HEK293 (cell line): Measurements from ENCODE around the gene PCTP.

ENCODE experiments used
- CTCF ChIA-PET: fragments of 350-600 bp; formaldehyde crosslinking; extraction: SDS; loops from one replicate; lab custom pipeline; 2021; ENCODE audit warnings: antibody characterized with exemption; lab: Yijun Ruan, JAX
- POLR2A ChIA-PET: fragments of 300-600 bp; formaldehyde crosslinking; extraction: SDS; loops from one replicate; lab custom pipeline; 2020; ENCODE audit warnings: antibody characterized with exemption, inconsistent platforms; lab: Yijun Ruan, JAX
- H3K27ac ChIP-seq: fragments of 200-500 bp; sonication (Bioruptor generic); 2 replicates; pipeline ENCODE4 v1.5.1; 2014; ENCODE audit warnings: low read depth, low read length, control low read depth, inconsistent platforms; ENCODE audit errors: extremely low read depth
- H3K36me3 ChIP-seq, 2 experiments: fragments of 200-500 bp in 1 of 2; sonication (Bioruptor generic) in 1 of 2; 1 replicate in 1 of 2; 2 replicates in 1 of 2; pipeline ENCODE4 v1.5.1; 2014 to 2017; ENCODE audit warnings: inconsistent platforms in 2 of 2, low read length in 2 of 2; ENCODE audit not compliant: control insufficient read depth in 2 of 2, insufficient read depth in 1 of 2
- H3K4me1 ChIP-seq: fragments of 200-500 bp; sonication (Bioruptor generic); 2 replicates; pipeline ENCODE4 v1.5.1; 2014; ENCODE audit warnings: mild to moderate bottlenecking, low read length, inconsistent platforms; ENCODE audit not compliant: control insufficient read depth, insufficient read depth
- H3K4me3 ChIP-seq: 2 replicates; pipeline ENCODE4 v1.5.1; 2011; ENCODE audit warnings: low read depth, mild to moderate bottlenecking, control low read depth, low read length, moderate library complexity
- H3K9me3 ChIP-seq: fragments of 200-500 bp; sonication (Bioruptor generic); 2 replicates; pipeline ENCODE4 v1.5.1; 2014; ENCODE audit warnings: low read depth, low read length, inconsistent platforms; ENCODE audit not compliant: control insufficient read depth, insufficient read depth
- CTCF ChIP-seq: fragments of 450-650 bp; formaldehyde crosslinking; IDR thresholded peaks from 2 replicates; pipeline ENCODE4 v1.5.1; 2016; ENCODE audit warnings: missing biosample characterization, missing genetic modification characterization
- ELK4 ChIP-seq: IDR thresholded peaks from 2 replicates; pipeline ENCODE4 v1.6.1; 2011; ENCODE audit warnings: mild to moderate bottlenecking, low read depth, low read length, borderline replicate concordance
- KLF7 ChIP-seq: fragments of 450-650 bp; formaldehyde crosslinking; IDR thresholded peaks from 2 replicates; pipeline ENCODE4 v1.5.1; 2016; ENCODE audit warnings: missing biosample characterization, missing genetic modification characterization, borderline replicate concordance
- TSHZ1 ChIP-seq: fragments of 450-650 bp; formaldehyde crosslinking; IDR thresholded peaks from 2 replicates; pipeline ENCODE4 v1.5.1; 2016; ENCODE audit warnings: missing biosample characterization, missing genetic modification characterization, borderline replicate concordance
- WT1 ChIP-seq: fragments of 450-650 bp; formaldehyde crosslinking; IDR thresholded peaks from 2 replicates; pipeline ENCODE4 v1.5.1; 2016; ENCODE audit warnings: missing biosample characterization, missing genetic modification characterization
- ZNF112 ChIP-seq: fragments of 450-650 bp; formaldehyde crosslinking; IDR thresholded peaks from 2 replicates; pipeline ENCODE4 v1.5.0; 2017; ENCODE audit warnings: missing biosample characterization, missing genetic modification characterization
- ZNF133 ChIP-seq: fragments of 450-650 bp; formaldehyde crosslinking; IDR thresholded peaks from 2 replicates; pipeline ENCODE4 v1.5.1; 2016; ENCODE audit warnings: missing biosample characterization, missing genetic modification characterization
- ZNF266 ChIP-seq: fragments of 450-650 bp; formaldehyde crosslinking; IDR thresholded peaks from 2 replicates; pipeline ENCODE4 v1.5.1; 2016; ENCODE audit warnings: missing biosample characterization, missing genetic modification characterization, low read depth
- ZNF510 ChIP-seq: fragments of 450-650 bp; formaldehyde crosslinking; IDR thresholded peaks from 2 replicates; pipeline ENCODE4 v1.5.1; 2018; ENCODE audit warnings: mild to moderate bottlenecking, missing genetic modification characterization, missing biosample characterization; ENCODE audit not compliant: insufficient replicate concordance
- ZNF521 ChIP-seq: fragments of 450-650 bp; formaldehyde crosslinking; IDR thresholded peaks from 2 replicates; pipeline ENCODE4 v1.5.1; 2017; ENCODE audit warnings: missing biosample characterization, mild to moderate bottlenecking, missing genetic modification characterization
- ZNF549 ChIP-seq: fragments of 450-650 bp; IDR thresholded peaks from 2 replicates; pipeline ENCODE4 v1.5.1; 2018; ENCODE audit warnings: missing biosample characterization, missing genetic modification characterization, mild to moderate bottlenecking, inconsistent platforms, moderate library complexity
- ZNF596 ChIP-seq: fragments of 450-650 bp; IDR thresholded peaks from 2 replicates; pipeline ENCODE4 v1.5.0; 2018; ENCODE audit warnings: missing biosample characterization, mild to moderate bottlenecking, missing genetic modification characterization, moderate library complexity
- ZNF639 ChIP-seq: fragments of 450-650 bp; formaldehyde crosslinking; IDR thresholded peaks from 2 replicates; pipeline ENCODE4 v1.5.1; 2016; ENCODE audit warnings: missing biosample characterization, missing genetic modification characterization
- ZNF654 ChIP-seq: fragments of 450-650 bp; formaldehyde crosslinking; IDR thresholded peaks from 2 replicates; pipeline ENCODE4 v1.5.1; 2016; ENCODE audit warnings: low read depth, missing biosample characterization, missing genetic modification characterization
- ZNF76 ChIP-seq: fragments of 450-650 bp; formaldehyde crosslinking; IDR thresholded peaks from 2 replicates; pipeline ENCODE4; 2016; ENCODE audit warnings: low read depth, missing biosample characterization, missing genetic modification characterization, borderline replicate concordance
- ZNF768 ChIP-seq: fragments of 450-650 bp; formaldehyde crosslinking; IDR thresholded peaks from 2 replicates; pipeline ENCODE4 v1.5.1; 2018; ENCODE audit warnings: missing biosample characterization, mild to moderate bottlenecking, missing genetic modification characterization
- ZNF843 ChIP-seq: fragments of 450-650 bp; formaldehyde crosslinking; IDR thresholded peaks from 2 replicates; pipeline ENCODE4 v1.5.1; 2016; ENCODE audit warnings: missing biosample characterization, missing genetic modification characterization
- ZSCAN5A ChIP-seq: fragments of 450-650 bp; formaldehyde crosslinking; IDR thresholded peaks from 2 replicates; pipeline ENCODE4 v1.5.1; 2016; ENCODE audit warnings: missing biosample characterization, missing genetic modification characterization

PCTP gene

GRCh38 chr17:55717432-55717831 is 33.4 kb upstream of the PCTP start:
- H3K27ac ChIP-seq, result no peak overlapping the region
- H3K4me3 ChIP-seq, result no peak overlapping the region
- TF ChIP-seq ZNF521 (tag by site-specific recombination) (no peak), ZSCAN5A (tag by site-specific recombination) (no peak), ZNF510 (tag by site-specific recombination) (no peak), TSHZ1 (tag by site-specific recombination) (no peak), ZNF639 (tag by site-specific recombination) (no peak), KLF7 (no peak), ZNF266 (tag by site-specific recombination) (no peak), ZNF133 (no peak), ZNF768 (no peak), WT1 (tag by site-specific recombination) (no peak), ZNF549 (tag by site-specific recombination) (no peak), ZNF112 (no peak), ZNF843 (no peak), ZNF596 (tag by site-specific recombination) (no peak), ELK4 (no peak), ZNF76 (tag by site-specific recombination) (no peak)
- ChIA-PET POLR2A (interaction anchor here (1.2 kb wide), 1 partner anchor 34 kb away, joined by 5 read pairs; the partner anchor contains the start of gene PCTP), CTCF (interaction anchor here (0.6 to 2.9 kb wide), 42 partner anchors 9 to 938 kb away, joined by 3 to 40 read pairs (median 4); no protein-coding TSS in a partner anchor)
- peaks cover 0 to 12% of the 10 kb centered on the region in 2 experiments; a peak in 1 of 3 replicates for H3K36me3 ChIP-seq
- no peaks in the 10 kb centered on the region for H3K9me3 ChIP-seq
- H3K4me1 ChIP-seq, result peaks cover 20% of the 10 kb centered on the region

- Histone ChIP-seq H3K36me3 (peaks cover 0 to 12% of the 10 kb centered on the region in 2 experiments; a peak in 1 of 3 replicates), H3K27ac (no peak overlapping the region), H3K4me1 (peaks cover 20% of the 10 kb centered on the region), H3K9me3 (no peaks in the 10 kb centered on the region), H3K4me3 (no peak overlapping the region)
- CTCF ChIA-PET, result interaction anchor here (0.5 to 2.9 kb wide), 54 partner anchors 8 to 939 kb away, joined by 3 to 40 read pairs (median 4); partner anchors contain the start of gene SMIM36
- POLR2A ChIA-PET, result interaction anchor here (1.2 kb wide), 1 partner anchor 33 kb away, joined by 5 read pairs; the partner anchor contains the start of gene PCTP
- TF ChIP-seq CTCF (0 out of 2 replicates have a peak, but pooled peaks have one; percentile 27), ZNF654 (tag by site-specific recombination) (peak; percentile 36; the same call in 1 of the 2 replicates)
Measured at GRCh38 chr17:55717898-55718735, 32.7 kb upstream of the PCTP start.
